NCI-H1694 treated with DMSO at 0.1 percent for 48 hours (cell line): ENCODE results near the gene MMP19.
"Not testable (repeated sequence)": the region's sequence is repeated elsewhere in the genome, so short reads cannot be mapped to it uniquely, and the experiment has no call there.

Experiments used
- DNase-seq: peaks from one replicate; lab custom pipeline; 2025; lab: John Stamatoyannopoulos, UW

Gene MMP19, protein sequence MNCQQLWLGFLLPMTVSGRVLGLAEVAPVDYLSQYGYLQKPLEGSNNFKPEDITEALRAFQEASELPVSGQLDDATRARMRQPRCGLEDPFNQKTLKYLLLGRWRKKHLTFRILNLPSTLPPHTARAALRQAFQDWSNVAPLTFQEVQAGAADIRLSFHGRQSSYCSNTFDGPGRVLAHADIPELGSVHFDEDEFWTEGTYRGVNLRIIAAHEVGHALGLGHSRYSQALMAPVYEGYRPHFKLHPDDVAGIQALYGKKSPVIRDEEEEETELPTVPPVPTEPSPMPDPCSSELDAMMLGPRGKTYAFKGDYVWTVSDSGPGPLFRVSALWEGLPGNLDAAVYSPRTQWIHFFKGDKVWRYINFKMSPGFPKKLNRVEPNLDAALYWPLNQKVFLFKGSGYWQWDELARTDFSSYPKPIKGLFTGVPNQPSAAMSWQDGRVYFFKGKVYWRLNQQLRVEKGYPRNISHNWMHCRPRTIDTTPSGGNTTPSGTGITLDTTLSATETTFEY

GRCh38 chr12:55842681-55843429 lies at the start of gene MMP19:
Gene MMP19 (minus strand): TSS chr12:55842936. CDS start chr12:55842830, 106 bp downstream.
- no peak for DNase-seq

- DNase-seq, result no peak
Observed at GRCh38 chr12:55891310-55891709, 48.6 kb upstream of the MMP19 start.

GRCh38 chr12:55885113-55885512 lies 42.4 kb upstream of the MMP19 start:
- no peak for DNase-seq

GRCh38 chr12:55877824-55878223 lies 35.1 kb upstream of the MMP19 start:
- no peak for DNase-seq

- no peak for DNase-seq
Observed at GRCh38 chr12:55875704-55876467, 33.1 kb upstream of the MMP19 start.

DNA sequence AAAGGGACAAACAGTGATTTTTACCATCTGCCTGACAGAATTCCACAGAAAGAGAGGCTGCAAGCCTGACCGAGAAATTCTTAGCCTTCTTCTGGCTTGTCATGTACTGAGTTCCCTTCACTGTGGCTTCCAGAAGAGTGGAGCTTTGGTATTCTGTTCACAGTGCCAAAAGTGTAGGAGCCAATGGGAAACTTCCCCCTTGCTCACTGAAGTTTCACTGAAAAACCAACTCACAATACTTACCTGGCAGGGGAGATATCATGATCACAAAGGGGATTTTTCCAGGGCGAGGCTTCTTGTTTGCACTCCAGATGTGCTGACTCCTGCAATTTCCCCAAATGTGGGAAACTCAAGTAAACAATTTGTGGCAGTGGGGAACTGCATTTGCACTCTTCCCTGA lies 31.7 kb upstream of the MMP19 start:
- DNase-seq, result no peak

GRCh38 chr12:55866454-55867004 lies 23.8 kb upstream of the MMP19 start:
- DNase-seq, result not testable (repeated sequence)

GRCh38 chr12:55865327-55865726 lies 22.6 kb upstream of the MMP19 start:
- no peak for DNase-seq

GRCh38 chr12:55862931-55863330 lies 20.2 kb upstream of the MMP19 start:
- not testable (repeated sequence) for DNase-seq

DNA sequence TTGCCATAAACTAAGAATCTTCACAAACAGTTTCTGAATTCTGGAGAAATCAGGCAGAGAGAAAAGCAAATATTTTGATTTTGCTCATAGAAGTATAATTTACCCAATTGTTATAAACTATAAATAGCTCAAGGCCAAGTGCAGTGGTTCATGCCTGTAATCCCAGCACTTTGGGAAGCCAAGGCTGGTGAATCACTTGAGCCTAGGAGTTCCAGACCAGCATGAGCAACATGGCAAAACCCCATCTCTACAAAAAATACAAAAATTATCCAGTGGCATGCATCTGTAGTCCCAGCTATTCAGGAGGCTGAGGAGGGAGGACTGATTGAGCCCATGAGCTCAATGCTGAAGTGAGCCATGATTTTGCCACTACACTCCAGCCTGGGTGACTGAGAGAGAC lies 19.6 kb upstream of the MMP19 start:
- no peak for DNase-seq

GRCh38 chr12:55861871-55862270 lies 19.1 kb upstream of the MMP19 start:
- no peak for DNase-seq

DNA sequence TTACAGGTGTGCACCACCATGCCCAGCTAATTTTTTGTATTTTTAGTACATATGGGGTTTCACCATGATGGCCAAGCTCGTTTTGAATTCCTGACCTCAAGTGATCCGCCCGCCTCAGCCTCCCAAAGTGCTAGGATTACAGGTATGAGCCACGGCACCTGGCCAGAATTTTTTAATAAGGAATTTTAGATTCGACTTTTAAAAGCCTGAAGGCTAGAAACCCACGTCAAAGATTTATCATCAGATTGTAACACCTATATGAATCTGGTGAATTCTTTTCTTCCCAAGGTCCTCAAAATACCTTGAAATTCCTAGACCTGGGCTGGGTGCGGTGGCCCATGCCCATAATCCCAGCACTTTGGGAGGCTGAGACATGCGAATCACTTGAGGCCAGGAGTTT lies 18.7 kb upstream of the MMP19 start:
- DNase-seq, result no peak

- DNase-seq, result no peak
Observed at GRCh38 chr12:55852740-55853139, 10.0 kb upstream of the MMP19 start.

GRCh38 chr12:55850893-55851292 lies 8.2 kb upstream of the MMP19 start:
- DNase-seq, result no peak

DNA sequence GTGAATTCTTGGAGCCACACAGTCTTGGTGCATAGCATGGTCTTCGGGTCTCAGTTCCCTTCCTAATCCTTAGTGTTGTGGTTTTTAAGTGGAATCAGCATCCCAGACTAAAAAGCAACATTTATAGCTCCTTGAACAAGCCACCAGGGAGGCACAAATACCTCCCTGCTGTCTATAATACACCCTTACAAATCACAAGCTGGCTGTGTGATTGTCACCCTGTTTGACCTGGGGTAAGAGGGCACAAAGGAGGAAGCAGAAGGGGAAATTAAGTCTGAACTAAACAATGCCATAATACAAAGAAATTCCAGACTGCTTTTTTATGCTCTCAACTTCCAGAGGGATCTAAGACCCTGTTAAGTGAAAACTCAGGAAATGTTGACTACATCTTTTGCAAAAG lies 7.7 kb upstream of the MMP19 start:
- no peak for DNase-seq

DNA sequence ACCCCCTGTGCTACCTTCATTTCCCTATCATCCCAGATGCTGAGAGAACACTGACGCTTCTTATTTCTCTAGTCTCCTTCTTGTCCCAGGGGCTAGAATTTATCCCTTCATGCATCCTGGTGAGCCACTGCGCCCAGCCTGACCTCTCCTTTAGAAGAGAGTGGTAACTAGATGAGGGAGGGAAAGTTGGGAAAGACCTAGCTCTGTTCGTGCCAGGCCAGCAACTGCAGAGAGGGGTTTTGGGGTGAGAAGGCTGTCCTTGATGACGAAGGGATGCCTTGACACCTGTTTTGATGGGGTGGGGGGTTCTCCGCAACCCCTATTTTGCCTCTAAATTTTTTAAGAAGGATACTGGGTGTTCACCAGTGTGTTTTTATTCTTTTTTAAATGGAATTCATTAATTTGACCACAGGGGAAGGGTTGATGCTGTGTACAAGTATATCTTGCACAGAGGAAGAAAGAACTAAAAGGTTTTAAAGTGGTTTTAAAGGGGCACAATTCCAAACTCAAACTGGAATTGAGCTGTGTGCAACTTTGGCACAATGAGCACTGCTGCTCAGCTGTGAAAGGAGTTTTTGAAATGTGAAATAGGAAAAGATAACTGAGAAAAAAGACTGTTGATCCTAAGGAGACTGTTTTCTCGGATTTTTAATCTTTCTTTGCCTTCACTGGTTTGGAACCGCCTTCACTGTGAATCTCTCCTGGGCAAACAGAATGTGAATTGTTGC lies 7.0 kb upstream of the MMP19 start:
- no peak for DNase-seq

DNA sequence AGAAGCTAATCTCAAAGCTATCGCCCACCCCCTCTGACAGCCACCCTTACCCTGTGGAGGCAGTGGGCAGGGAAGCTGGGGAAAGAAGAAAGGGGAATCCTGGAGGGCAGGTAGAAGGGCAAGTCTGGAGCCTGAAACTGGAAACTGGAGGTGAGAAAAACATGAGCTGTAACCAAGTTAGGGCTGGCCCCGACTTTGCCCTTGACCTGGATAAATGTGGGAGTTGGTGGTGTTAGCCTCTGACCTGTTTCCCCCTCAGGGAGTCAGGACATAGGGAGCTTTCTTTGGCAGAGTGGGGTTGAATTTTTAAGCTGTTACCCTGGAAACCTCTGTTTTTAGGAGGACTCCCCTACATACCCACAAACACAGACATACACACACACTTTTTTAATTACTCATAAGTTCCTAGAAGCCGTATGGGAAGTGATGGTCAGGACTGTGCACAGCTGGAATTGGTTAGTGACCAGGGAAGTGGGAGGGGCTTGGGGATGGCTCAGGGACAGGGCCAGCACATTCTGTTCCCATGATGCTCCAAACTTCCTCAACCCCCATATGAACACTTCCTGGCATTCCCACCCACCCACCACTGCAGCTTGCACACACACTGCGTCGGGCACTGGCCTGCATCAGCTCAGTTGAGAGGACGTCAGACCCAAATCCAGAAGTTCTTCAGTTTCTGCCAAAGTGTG lies 5.0 kb upstream of the MMP19 start:
- DNase-seq, result no peak

DNA sequence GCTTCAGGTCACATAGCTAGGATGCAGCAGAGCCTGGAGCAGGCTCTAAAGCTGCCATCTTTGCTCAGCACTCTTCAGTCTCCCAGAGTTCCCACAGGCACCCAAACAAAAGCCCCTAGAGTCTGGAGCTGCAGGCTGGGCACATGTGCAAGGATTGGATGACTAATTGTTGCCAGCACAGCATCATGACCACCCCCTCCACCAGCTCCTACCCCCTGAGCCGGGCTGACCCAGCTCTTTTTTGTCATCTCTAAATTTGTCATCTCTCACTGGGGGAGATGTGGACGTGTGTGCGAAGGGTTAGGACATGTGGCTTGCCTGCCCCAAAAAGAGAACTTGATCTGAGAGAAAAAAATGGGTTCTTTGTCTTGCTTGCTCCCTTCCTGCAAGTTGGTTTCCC lies 4.3 kb upstream of the MMP19 start:
- no peak for DNase-seq

- DNase-seq, result no peak
Observed at GRCh38 chr12:55845785-55846496, 3.2 kb upstream of the MMP19 start.

DNA sequence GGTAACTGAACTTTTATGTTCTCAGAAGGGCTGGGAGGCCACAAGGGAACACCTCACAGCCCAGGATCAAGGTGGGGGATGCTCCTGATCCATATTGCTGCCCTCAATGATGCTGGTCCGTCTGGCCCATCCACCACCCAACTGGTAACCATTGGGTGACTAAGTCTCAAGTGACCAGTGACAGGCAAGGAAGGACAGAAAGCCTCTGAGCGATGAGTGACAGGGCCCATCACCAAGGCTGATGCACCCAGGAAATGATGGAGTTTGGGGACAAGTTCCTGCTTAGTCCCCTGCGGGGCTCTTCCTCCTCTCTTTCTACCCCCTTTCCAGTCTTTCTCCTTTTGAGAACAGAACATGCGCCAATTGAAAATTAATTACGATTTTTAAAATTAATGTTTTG lies 2.6 kb upstream of the MMP19 start:
- DNase-seq, result no peak
